Erythroblast (primary cell): ENCODE measurements around the gene RBM15.

ENCODE experiments used
- GATA1 ChIP-seq: IDR thresholded peaks from 2 replicates; pipeline ENCODE4 v1.6.1; 2011; ENCODE audit warnings: low read depth, mild to moderate bottlenecking, control low read depth, low read length, moderate library complexity
- POLR2A ChIP-seq: IDR thresholded peaks from 2 replicates; pipeline ENCODE4 v1.6.1; 2011; ENCODE audit warnings: mild to moderate bottlenecking, low read length

- TF ChIP-seq POLR2A (no peak), GATA1 (no peak)
These were observed 36.3 kb upstream of the RBM15 start for GRCh38 chr1:110302836-110303235.
